Erythroblast (primary cell): ENCODE data around the gene SIGLEC9.

Experiments
- GATA1 ChIP-seq: IDR thresholded peaks from 2 replicates; pipeline ENCODE4 v1.6.1; 2011; ENCODE audit warnings: low read depth, mild to moderate bottlenecking, control low read depth, low read length, moderate library complexity
- POLR2A ChIP-seq: IDR thresholded peaks from 2 replicates; pipeline ENCODE4 v1.6.1; 2011; ENCODE audit warnings: mild to moderate bottlenecking, low read length

DNA sequence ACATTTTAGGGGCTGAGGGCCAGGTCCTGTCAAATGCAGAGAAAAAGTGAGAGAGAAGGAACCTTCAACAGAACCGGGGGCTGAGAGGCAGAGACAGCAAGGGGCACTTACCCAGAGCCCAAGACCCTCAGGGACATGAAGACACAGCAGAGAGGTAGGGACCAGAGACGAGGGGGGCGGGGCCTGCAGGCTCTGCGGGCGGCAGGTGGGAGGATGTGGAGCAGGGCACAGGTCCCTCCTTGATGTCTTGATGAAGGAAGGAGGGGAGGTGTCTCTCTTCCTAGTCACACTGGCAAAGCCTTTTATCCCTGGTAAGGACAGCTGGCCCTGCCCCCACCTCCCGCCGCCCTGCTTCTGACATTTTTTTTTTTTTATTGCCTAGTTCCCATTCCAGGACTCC lies 42.1 kb upstream of the SIGLEC9 start, which contains the start of gene KLK14:
- TF ChIP-seq POLR2A (no peak), GATA1 (no peak)
